GM21515 (cell line): ENCODE results near the gene PTAFR.

ENCODE experiments used
- ATAC-seq: cut with Tn5 transposase; IDR thresholded peaks from one replicate; pipeline ENCODE4 v1.9.1; 2021; ENCODE audit not compliant: unreplicated experiment

PTAFR gene

DNA sequence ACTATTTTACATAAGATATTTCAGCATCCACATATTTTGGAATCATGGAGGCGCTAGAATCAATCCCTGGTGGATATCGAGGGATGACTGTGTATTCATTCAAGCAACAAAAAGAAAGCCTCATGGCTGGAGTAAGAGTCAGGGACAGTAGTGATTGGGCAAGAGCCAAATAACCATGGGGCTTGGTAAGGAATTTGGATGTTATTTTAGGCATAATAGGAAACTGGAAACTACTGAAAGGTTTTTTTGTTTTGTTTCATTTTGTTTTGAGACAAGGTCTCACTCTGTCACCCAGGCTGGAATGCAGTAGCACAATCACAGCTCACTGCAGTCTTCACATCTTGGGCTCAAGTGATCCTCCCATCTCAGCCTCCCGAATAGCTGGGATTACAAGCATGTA, 54.3 kb downstream of the PTAFR start:
- ATAC-seq: no peak

DNA sequence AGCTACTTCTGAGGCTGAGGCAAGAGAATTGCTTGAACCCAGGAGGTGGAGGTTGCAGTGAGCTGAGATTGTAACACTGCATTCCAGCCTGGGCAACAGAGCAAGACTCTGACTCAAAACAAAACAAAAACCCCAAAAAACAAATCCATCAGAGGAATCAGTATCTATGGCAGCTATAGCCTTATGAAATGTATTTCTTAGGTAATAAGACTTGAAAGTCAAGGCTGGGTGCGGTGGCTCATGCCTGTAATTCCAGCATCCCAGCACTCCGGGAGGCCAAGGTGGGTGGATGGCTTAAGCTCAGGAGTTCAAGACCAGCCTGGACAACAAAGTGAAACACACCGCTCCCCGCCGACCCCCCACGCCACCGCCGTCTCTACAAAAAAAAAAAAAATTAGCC, 56.9 kb downstream of the PTAFR start:
- no peak for ATAC-seq

DNA sequence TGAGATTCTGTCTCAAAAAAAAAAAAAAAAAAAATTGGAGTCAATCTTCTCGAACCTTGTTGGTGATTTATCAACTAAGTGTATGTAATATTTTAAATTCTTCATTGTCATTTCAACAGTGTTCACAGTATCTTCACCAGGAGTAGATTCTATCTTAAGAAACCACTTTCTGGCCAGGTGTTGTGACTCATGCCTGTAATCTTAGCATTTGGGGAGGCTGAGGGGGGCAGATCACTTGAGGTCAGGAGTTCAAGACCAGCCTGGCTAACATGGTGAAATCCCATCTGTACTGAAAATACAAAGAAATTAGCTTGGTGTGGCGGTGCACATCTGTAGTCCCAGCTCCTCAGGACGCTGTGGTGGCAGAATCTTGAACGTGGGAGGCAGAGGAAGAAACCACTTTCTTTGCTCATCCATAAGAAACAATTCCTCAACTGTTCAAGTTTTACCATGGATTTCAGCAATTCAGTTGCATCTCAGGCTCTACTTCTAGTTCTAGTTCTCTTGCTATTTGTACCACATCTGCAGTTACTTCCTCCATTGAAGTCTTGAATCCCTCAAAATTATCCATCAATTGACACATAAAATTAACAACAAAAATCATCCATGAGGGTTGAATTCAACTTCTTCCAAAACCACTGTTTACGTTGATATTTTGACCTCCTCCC, 57.7 kb downstream of the PTAFR start:
- no peak for ATAC-seq

DNA sequence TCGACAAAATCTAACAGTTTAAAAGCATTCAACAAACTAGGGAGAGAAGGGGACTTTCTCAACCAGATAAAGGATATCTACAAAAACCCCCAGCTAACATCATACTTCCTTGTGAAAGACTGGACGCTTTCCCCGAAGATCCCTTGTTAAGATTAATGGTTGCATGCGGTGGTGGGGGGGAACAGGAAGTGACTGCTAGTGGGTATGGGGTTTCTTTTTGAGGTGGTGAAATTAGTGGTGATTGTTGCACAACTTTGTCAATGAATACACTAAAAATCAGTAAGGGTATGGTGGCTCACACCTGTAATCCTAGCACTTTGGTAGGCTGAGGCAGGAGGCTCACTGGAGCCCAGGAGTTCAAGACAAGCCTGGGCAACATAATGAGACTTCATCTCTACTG, 61.2 kb downstream of the PTAFR start:
- no peak for ATAC-seq

DNA sequence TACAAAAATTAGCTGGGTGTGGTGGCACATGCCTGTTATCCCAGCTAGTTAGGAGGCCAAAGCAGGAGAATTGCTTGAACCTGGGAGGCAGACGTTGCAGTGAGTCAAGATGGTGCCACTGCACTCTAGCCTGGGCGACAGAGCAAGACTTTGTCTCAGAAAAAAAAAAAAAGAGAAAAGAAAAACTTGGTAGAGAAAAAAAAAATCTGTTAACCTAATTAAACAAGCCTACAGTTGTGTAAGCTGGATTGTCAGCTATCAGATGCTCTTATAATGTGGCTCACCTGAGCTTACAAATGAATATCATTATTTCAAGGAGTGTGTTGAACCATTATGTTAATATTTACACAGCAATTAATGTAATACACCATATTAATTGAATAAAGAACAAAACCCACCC, 61.6 kb downstream of the PTAFR start:
- no peak for ATAC-seq

DNA sequence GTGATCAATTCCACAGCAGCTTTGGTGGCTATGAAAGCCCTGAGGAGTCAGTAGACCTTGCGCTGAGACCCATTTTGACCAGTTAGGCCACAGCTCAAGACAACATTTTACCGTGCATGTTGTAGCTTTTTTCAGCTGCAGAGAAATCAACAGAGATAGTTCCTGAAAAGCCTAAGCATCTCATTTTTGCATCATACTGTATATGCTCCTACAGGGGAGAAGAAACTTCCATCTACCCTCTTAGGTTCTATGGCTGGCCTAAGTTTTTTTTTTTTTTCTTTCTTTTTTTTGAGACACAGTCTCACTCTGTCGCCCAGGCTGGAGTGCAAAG, 63.3 kb downstream of the PTAFR start:
- no peak for ATAC-seq

DNA sequence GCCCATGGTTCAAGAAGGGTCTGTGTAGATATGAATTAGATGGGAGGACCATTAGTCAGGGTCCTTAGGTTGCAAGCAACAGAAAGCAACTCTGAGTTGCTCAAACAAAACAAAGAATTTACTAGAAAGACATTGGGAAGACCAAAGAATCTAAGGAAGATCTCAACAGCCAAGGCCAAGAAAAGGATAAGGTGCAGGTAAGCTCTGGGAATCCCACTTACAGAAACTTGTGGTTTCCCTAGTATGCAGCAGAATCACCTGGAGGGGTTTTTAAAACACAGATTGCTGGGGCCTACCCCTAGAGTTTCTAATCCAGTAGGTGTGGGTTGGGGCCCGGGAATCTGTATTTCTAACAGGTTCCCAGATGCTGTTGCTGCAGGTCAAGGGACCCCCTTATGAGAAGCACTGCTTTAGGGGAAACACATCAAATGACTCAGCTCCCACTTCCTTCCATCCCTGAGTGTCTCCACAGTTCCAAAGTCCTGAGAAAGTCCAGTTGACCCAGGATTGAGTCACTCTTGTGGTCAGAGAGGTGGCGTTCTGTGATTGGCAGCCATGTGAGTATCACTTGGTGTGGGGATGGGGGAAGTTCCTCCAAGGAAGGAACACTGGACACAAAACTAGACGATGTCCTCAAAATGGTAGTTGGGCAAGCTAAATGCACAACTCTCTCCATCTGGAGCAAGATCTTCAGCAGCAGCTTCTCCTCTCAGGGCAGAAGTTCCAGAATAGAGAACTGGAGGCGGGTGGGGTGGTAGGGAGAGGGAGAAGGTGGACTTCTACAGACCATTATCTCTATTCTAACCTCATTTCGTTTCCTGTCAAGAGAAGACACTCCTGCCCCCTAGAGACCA, 63.9 kb downstream of the PTAFR start:
- ATAC-seq: no peak

DNA sequence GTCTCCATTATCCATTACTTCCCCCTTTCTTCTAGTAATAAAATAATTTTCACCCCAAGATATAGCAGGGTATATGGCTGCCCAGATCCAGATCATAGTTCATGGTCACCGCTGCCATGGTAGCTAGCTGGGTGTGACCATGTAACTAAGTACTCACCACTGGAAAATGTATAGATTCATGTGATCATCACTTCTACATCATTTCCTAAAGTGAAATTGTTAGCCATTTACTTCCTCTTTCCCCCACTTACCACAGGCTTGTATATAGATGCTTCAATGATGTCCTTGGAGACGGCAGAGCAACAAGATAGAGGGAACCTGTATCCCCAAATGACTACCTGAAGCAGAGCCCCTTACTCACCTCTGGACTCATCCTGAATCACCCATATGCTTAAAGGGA, 65.3 kb downstream of the PTAFR start:
- no peak for ATAC-seq

DNA sequence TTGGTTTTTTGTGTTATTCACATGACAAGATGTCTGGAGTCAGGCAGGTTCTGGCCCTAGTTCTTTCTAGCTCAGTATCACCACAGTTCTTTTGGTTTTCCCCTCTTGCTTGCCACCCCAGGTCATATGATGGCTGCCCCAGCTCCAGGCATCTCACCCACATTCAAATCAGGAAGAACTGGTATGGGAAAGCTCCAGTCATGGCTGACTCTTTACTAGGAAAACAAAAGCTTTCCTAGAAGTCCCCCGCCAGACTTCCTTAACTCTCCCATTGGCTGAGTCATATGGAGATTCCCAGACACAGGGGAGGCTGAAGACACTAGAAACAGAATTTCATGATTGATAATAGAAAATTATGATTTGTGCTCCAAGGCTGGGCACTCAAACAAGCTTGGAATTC, 65.9 kb downstream of the PTAFR start:
- ATAC-seq: no peak

DNA sequence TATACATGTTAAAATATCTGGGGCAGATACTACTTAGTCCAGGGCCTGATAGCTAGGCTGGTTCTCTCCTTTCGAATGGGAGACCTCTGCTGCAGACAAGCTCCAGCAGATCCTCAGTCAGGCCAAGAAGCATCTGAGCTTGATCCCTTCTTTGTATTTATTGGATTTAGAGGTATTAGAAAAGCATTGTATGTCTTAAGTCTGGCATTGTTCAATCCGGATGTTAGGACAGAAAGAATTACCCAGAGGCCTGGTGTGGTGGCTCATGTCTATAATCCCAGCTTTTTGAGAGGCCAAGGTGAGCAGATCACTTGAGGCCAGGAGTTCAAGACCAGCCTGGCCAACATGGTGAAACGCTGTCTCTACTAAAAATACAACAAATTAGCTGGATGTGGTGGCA, 66.9 kb downstream of the PTAFR start:
- no peak for ATAC-seq

DNA sequence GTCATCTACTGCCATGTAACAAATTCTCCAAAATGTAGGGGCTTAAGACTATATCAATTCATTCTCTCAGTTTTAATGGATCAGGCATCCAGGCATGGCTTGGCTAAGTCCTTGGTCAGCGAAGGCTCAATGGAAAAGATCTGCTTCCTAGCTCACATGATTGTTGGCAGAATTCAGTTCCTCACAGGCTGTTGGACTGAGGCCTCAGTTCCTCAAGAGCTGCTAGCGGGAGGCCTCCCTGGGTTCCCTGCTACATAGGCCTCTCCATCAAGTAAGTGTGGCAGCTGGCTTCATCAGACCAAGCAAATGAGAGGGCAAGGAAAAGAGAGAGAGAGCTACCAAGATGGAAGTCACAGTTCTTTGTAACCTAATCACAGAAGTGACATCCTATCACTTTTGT, 68.5 kb downstream of the PTAFR start:
- ATAC-seq: no peak

DNA sequence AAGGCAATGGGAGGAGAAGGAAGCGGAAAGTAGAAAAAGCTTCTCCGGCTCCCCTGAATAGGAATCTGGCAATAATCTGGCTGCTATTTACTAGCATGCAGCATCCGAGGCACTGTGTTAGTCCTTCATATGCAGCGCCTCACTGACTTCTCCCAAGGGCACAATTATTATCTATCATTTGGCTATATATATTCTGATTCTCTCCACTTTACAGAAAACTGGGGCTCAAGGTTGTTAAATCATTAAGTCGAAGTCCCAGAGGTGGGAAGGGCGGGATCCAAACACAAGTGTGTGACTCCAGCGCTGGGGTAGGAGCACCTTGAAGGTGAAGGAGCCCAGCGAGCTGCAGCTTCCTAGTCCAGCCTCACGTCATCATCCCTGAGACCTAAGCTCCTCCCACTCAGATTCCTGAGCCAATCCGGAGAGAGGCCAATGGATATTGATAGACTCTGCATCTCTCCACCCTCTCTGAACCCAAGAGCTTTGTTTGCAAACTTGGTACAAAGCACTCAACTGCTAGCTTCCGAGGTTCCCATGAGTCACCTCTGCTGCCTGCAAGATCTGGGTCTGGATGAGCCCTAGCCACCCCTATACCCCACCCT, 71.5 kb downstream of the PTAFR start:
- no peak for ATAC-seq

DNA sequence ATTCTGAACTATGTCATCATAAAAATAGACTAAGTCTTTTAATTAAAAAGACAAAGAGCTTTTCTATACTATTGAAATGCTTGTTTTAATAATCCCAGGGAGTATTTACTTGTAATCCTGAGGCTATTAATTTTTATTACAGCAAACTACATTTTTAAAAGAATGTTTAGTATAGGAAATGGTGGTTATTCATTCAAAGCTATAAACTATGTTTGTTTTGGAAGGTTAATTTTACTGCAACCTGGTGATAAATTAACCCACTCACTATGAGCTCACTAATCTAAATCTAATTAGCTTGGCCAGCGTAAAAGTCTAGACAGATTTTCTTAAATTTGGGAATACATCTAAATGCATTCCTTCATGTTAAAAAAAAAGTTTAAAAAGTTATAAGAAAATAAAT, 74.3 kb downstream of the PTAFR start:
- no peak for ATAC-seq

DNA sequence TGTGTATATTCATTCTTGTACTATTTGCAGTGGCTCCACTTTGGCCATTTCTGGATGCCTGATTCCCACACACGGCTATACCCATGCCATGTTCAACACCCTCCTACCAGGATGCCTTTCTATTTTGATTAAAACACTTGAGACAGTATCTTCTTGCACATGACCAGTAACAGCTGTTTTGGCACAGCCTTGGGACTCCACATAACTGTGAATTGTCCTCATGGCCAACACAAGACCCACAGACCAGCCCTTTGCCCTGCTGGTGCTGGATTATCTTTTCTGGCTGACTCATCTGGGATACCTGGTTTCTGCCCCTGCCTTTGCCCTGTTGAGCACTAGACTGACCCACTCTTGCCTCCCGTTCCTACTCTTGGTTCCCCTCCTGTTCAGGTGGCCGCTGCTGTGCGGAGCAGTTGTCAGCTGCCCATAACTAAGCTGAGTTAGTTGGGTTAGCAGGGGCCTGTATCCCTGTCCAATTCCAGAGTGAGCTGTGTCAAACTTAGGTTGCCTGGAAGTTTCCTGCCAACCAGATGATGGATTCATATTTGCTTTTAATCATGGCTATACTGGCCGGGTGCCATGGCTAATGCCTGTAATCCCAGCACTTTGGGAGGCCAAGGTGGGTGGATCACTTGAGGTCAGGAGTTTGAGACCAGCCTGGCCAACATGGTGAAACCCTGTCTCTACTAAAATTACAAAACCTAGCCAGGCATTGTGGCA, 77.3 kb downstream of the PTAFR start:
- ATAC-seq: no peak
